Measurements from ENCODE around the gene QSOX2. TPM values are rescaled to one million over a fixed set of nuclear protein-coding genes. Genes with fewer than 3 reads are reported as not detected.

Gene QSOX2
- total and polyA plus RNA-seq, 2 experiments from 2014 or later, result 9.2 to 29.2 TPM

DNA sequence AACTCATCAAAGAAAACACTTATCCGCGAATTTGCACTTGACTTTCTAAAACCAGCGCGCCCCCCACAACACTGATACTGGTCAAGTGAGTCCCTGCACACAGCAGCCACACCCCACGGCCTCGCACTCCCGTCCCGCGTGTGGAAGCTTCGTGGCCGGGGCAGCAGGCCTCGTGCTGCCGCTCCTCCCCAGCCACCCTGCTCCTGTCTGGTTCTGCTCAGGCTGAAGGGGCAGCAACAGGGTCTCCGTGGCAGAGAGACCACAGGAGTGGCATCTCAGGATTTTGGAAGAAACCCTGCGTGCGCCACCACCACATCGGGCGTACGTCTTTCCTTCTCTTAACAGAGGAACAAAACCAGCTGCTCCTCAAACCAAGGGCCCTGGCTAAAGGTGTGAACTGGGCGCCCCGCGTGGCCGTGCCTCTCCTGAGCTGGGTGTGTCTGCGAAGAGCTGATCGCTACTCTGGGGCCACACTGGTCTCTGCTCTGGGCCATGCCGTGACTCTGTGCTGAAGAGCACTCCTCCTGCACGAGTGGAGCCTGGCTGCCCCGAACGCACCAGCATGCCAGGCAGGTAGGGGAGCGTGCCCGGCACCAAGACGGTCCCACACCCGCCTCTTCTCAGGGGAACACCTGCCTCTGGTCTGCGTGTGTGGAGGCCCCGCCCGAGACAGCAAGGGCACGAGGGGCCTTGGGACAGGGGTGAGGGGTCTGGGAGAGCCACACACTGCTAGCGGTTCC lies 23.3 kb downstream of the QSOX2 start:
- Histone ChIP-seq H3K9me2 (ENCODE audit: insufficient read depth) (no peaks in the 10 kb centered on the region), H3K4me2 (no peak overlapping the region), H2AFZ (no peak overlapping the region), H3K27ac (ENCODE audit: low read depth) (no peak overlapping the region), H4K20me1 (replicated peaks; ENCODE audit: insufficient read depth) (peaks cover 14% of the 10 kb centered on the region), H3K36me3 (ENCODE audit: insufficient read depth) (0 out of 2 replicates have a peak, but pooled peaks cover 2% of the 10 kb centered on the region), H3K4me3 (no peak overlapping the region), H3K79me2 (replicated peaks; ENCODE audit: insufficient read depth) (peaks cover 54% of the 10 kb centered on the region), H3K27me3 (ENCODE audit: insufficient read depth) (no peaks in the 10 kb centered on the region), H3K4me1 (ENCODE audit: insufficient read depth) (no peaks in the 10 kb centered on the region), H3F3A (replicated peaks; ENCODE audit: low read depth) (no peaks in the 10 kb centered on the region)
- H3K27me3 Mint-ChIP-seq (ENCODE audit: insufficient read depth, low read depth, poor library complexity), result peaks cover 4% of the 10 kb centered on the region
- ATAC-seq (no peak), DNase-seq (ENCODE audit: low spot score) (no peak)
- peaks cover 9% of the 10 kb centered on the region for H3K4me1 Mint-ChIP-seq
- H3K9me3 Mint-ChIP-seq, result no peaks in the 10 kb centered on the region
- no peak overlapping the region for H3K27ac Mint-ChIP-seq
- peaks cover 37% of the 10 kb centered on the region for H3K36me3 Mint-ChIP-seq (ENCODE audit: low read depth)
- no peak for TF ChIP-seq REST (IDR thresholded peaks at IDR 0.05; ENCODE audit: unreplicated experiment)
- no peak for TF ChIP-seq ZNF331 (CRISPR knock-in tag; IDR thresholded peaks at IDR 0.05; ENCODE audit: low read depth)
- TF ChIP-seq, protein P1, sequence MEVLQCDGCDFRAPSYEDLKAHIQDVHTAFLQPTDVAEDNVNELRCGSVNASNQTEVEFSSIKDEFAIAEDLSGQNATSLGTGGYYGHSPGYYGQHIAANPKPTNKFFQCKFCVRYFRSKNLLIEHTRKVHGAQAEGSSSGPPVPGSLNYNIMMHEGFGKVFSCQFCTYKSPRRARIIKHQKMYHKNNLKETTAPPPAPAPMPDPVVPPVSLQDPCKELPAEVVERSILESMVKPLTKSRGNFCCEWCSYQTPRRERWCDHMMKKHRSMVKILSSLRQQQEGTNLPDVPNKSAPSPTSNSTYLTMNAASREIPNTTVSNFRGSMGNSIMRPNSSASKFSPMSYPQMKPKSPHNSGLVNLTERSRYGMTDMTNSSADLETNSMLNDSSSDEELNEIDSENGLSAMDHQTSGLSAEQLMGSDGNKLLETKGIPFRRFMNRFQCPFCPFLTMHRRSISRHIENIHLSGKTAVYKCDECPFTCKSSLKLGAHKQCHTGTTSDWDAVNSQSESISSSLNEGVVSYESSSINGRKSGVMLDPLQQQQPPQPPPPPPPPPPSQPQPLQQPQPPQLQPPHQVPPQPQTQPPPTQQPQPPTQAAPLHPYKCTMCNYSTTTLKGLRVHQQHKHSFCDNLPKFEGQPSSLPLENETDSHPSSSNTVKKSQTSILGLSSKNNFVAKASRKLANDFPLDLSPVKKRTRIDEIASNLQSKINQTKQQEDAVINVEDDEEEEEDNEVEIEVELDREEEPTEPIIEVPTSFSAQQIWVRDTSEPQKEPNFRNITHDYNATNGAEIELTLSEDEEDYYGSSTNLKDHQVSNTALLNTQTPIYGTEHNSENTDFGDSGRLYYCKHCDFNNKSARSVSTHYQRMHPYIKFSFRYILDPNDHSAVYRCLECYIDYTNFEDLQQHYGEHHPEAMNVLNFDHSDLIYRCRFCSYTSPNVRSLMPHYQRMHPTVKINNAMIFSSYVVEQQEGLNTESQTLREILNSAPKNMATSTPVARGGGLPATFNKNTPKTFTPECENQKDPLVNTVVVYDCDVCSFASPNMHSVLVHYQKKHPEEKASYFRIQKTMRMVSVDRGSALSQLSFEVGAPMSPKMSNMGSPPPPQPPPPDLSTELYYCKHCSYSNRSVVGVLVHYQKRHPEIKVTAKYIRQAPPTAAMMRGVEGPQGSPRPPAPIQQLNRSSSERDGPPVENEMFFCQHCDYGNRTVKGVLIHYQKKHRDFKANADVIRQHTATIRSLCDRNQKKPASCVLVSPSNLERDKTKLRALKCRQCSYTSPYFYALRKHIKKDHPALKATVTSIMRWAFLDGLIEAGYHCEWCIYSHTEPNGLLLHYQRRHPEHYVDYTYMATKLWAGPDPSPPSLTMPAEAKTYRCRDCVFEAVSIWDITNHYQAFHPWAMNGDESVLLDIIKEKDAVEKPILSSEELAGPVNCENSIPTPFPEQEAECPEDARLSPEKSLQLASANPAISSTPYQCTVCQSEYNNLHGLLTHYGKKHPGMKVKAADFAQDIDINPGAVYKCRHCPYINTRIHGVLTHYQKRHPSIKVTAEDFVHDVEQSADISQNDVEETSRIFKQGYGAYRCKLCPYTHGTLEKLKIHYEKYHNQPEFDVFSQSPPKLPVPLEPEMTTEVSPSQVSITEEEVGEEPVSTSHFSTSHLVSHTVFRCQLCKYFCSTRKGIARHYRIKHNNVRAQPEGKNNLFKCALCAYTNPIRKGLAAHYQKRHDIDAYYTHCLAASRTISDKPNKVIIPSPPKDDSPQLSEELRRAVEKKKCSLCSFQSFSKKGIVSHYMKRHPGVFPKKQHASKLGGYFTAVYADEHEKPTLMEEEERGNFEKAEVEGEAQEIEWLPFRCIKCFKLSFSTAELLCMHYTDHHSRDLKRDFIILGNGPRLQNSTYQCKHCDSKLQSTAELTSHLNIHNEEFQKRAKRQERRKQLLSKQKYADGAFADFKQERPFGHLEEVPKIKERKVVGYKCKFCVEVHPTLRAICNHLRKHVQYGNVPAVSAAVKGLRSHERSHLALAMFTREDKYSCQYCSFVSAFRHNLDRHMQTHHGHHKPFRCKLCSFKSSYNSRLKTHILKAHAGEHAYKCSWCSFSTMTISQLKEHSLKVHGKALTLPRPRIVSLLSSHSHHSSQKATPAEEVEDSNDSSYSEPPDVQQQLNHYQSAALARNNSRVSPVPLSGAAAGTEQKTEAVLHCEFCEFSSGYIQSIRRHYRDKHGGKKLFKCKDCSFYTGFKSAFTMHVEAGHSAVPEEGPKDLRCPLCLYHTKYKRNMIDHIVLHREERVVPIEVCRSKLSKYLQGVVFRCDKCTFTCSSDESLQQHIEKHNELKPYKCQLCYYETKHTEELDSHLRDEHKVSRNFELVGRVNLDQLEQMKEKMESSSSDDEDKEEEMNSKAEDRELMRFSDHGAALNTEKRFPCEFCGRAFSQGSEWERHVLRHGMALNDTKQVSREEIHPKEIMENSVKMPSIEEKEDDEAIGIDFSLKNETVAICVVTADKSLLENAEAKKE (CRISPR knock-in tag; IDR thresholded peaks at IDR 0.05), result no peak
- TF ChIP-seq EZH2phosphoT487 (IDR thresholded peaks at IDR 0.05; ENCODE audit: unreplicated experiment), result no peak
- TF ChIP-seq ZNF114 (CRISPR knock-in tag; IDR thresholded peaks at IDR 0.05), result no peak
- no peak for TF ChIP-seq EZH2 (IDR thresholded peaks at IDR 0.05; ENCODE audit: low read depth, unreplicated experiment)
- no peak for TF ChIP-seq CREB1 (CRISPR knock-in tag; IDR thresholded peaks at IDR 0.05; ENCODE audit: low read depth)
- TF ChIP-seq POLR2AphosphoS5 (IDR thresholded peaks at IDR 0.05; ENCODE audit: low read depth), result no peak
- no peak for TF ChIP-seq JUNB (IDR thresholded peaks at IDR 0.05; ENCODE audit: unreplicated experiment)
- no peak for TF ChIP-seq ETS1 (IDR thresholded peaks at IDR 0.05)
- no peak for TF ChIP-seq NANOG (IDR thresholded peaks at IDR 0.05; ENCODE audit: borderline replicate concordance)
- TF ChIP-seq CTCF (conservative IDR thresholded peaks at IDR 0.05; ENCODE audit: low read depth in 2 of 2), result no peak
- no peak for TF ChIP-seq STAT1 (IDR thresholded peaks at IDR 0.05; ENCODE audit: unreplicated experiment)
- no peak overlapping the region for H3K4me3 Mint-ChIP-seq
